Kidney epithelial cell (primary cell): Measurements from ENCODE around the gene BAG1. TPM values are rescaled to one million over a fixed set of nuclear protein-coding genes. Genes with fewer than 3 reads are reported as not detected.
A peak's percentile ranks its signal among the peaks of the same experiment; 100 is the strongest.

Experiments
- DNase-seq: peaks from one replicate; pipeline ENCODE4 v3.0.0-alpha.2; 2010; ENCODE audit warnings: low read depth
- H3K27me3 ChIP-seq: 2 replicates; pipeline ENCODE4 v1.6.0; 2011; ENCODE audit warnings: low read length; ENCODE audit not compliant: control insufficient read depth, insufficient read depth
- H3K36me3 ChIP-seq: 2 replicates; pipeline ENCODE4 v1.5.1; 2011; ENCODE audit warnings: low read length; ENCODE audit not compliant: control insufficient read depth, insufficient read depth
- H3K4me3 ChIP-seq: 2 replicates; pipeline ENCODE4 v1.5.1; 2011; ENCODE audit warnings: low read depth, mild to moderate bottlenecking, control low read depth, low read length
- CTCF ChIP-seq: IDR thresholded peaks from 2 replicates; pipeline ENCODE4 v1.5.1; 2011; ENCODE audit warnings: mild to moderate bottlenecking, moderate library complexity, low read length, control low read depth, inconsistent platforms; ENCODE audit not compliant: insufficient read depth, poor library complexity, severe bottlenecking
- total RNA-seq: library from RNA; depleted of rRNA; stranded (reverse); fragments of >200 nt; gene quantifications from 2 replicates; pipeline ENCODE4 v1.2.3, GENCODE V29; 2015

The BAG1 gene
- total RNA-seq, 1 donor from 2014 or later = 59.0 TPM

GRCh38 chr9:33225319-33226147, 39.0 kb downstream of the BAG1 start:
- Histone ChIP-seq H3K36me3 (no peaks in the 10 kb centered on the region), H3K4me3 (no peak overlapping the region), H3K27me3 (no peaks in the 10 kb centered on the region)
- peak; percentile 47 for TF ChIP-seq CTCF
- peak; percentile 42 for DNase-seq

GRCh38 chr9:33223696-33224095, 40.8 kb downstream of the BAG1 start:
- peak; percentile 36 for TF ChIP-seq CTCF
- H3K36me3 ChIP-seq = no peaks in the 10 kb centered on the region
- no peak overlapping the region for H3K4me3 ChIP-seq
- no peaks in the 10 kb centered on the region for H3K27me3 ChIP-seq
- no peak for DNase-seq

- DNase-seq = no peak
- Histone ChIP-seq H3K36me3 (no peaks in the 10 kb centered on the region), H3K27me3 (no peaks in the 10 kb centered on the region), H3K4me3 (no peak overlapping the region)
- TF ChIP-seq CTCF = no peak
Observed at GRCh38 chr9:33222031-33222430, 42.5 kb downstream of the BAG1 start.

- TF ChIP-seq CTCF = no peak
- H3K27me3 ChIP-seq = no peaks in the 10 kb centered on the region
- DNase-seq = no peak
- H3K36me3 ChIP-seq = no peaks in the 10 kb centered on the region
- no peak overlapping the region for H3K4me3 ChIP-seq
Observed at GRCh38 chr9:33221568-33221884, 43.0 kb downstream of the BAG1 start.

- Histone ChIP-seq H3K4me3 (no peak overlapping the region), H3K27me3 (no peaks in the 10 kb centered on the region), H3K36me3 (no peaks in the 10 kb centered on the region)
- no peak for DNase-seq
- no peak for TF ChIP-seq CTCF
Observed at GRCh38 chr9:33220681-33221567, 43.6 kb downstream of the BAG1 start.
